Coronary artery (tissue), 2 donors: ENCODE measurements around the gene ATAD3A.
A peak's percentile ranks its signal among the peaks of the same experiment; 100 is the strongest.

Experiments used
- DNase-seq: peaks from one replicate; pipeline ENCODE4 v3.0.0-alpha.2; 2017; ENCODE audit warnings: low spot score
- H3K27ac ChIP-seq, 2 donors: fragments of 200-600 bp; sonication (generic); one replicate each; pipeline ENCODE4 v1.5.1; 2016 to 2019
- H3K4me3 ChIP-seq: fragments of 200-600 bp; sonication (generic); 2 replicates; pipeline ENCODE4 v1.5.1; 2016; ENCODE audit warnings: mild to moderate bottlenecking, moderate library complexity
- TF ChIP-seq, protein P1 (sequence below): fragments of 200-600 bp; sonication (generic); IDR thresholded peaks from one replicate; pipeline ENCODE4 v1.5.1; 2019; ENCODE audit warnings: antibody characterized with exemption

The ATAD3A gene

GRCh38 chr1:1536938-1537546, 25.1 kb downstream of the ATAD3A start:
- no peak overlapping the region for H3K4me3 ChIP-seq
- no peak overlapping the region for H3K27ac ChIP-seq
- no peak for DNase-seq
- TF ChIP-seq, protein P1, sequence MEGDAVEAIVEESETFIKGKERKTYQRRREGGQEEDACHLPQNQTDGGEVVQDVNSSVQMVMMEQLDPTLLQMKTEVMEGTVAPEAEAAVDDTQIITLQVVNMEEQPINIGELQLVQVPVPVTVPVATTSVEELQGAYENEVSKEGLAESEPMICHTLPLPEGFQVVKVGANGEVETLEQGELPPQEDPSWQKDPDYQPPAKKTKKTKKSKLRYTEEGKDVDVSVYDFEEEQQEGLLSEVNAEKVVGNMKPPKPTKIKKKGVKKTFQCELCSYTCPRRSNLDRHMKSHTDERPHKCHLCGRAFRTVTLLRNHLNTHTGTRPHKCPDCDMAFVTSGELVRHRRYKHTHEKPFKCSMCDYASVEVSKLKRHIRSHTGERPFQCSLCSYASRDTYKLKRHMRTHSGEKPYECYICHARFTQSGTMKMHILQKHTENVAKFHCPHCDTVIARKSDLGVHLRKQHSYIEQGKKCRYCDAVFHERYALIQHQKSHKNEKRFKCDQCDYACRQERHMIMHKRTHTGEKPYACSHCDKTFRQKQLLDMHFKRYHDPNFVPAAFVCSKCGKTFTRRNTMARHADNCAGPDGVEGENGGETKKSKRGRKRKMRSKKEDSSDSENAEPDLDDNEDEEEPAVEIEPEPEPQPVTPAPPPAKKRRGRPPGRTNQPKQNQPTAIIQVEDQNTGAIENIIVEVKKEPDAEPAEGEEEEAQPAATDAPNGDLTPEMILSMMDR = no peak

DNA sequence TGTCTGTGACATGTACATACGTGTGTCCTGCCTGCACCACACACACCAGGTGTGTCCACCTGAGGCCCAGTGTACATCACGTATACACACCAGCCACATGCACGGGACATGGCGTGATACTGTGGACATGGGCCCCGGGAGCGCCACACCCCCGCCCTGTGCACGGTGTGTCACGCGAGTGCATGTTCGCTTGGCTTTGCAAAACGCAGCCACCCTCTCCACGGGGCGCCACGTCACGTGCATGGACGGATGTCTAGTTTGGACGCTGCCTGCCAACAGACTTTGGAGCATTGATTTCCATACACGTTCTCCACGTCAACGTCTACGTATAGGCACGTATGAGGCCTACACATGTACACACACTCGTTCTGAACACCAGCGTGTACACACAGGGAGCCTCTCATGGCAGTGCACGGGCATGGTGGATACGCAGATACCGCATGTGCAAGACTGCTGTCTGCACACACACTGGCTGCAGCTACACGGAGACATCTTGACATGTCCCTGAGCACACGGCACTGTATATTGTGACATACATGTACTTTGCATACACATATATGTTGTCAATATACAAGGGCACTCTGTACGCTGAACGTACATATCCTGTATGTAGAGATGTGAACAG, 25.8 kb downstream of the ATAD3A start:
- no peak overlapping the region for H3K27ac ChIP-seq
- TF ChIP-seq, protein P1 = no peak
- no peak overlapping the region for H3K4me3 ChIP-seq
- DNase-seq = no peak

GRCh38 chr1:1538334-1538733, 26.4 kb downstream of the ATAD3A start:
- DNase-seq = no peak
- TF ChIP-seq, protein P1 = no peak
- Histone ChIP-seq H3K27ac (no peak overlapping the region), H3K4me3 (no peak overlapping the region)

- H3K27ac ChIP-seq = peak overlapping the region in 1 of 2 donors; percentile 83
- peak overlapping the region; percentile 91 for H3K4me3 ChIP-seq
- DNase-seq = no peak
- TF ChIP-seq, protein P1 = no peak
Observed at GRCh38 chr1:1538989-1539309, 27.0 kb downstream of the ATAD3A start.

DNA sequence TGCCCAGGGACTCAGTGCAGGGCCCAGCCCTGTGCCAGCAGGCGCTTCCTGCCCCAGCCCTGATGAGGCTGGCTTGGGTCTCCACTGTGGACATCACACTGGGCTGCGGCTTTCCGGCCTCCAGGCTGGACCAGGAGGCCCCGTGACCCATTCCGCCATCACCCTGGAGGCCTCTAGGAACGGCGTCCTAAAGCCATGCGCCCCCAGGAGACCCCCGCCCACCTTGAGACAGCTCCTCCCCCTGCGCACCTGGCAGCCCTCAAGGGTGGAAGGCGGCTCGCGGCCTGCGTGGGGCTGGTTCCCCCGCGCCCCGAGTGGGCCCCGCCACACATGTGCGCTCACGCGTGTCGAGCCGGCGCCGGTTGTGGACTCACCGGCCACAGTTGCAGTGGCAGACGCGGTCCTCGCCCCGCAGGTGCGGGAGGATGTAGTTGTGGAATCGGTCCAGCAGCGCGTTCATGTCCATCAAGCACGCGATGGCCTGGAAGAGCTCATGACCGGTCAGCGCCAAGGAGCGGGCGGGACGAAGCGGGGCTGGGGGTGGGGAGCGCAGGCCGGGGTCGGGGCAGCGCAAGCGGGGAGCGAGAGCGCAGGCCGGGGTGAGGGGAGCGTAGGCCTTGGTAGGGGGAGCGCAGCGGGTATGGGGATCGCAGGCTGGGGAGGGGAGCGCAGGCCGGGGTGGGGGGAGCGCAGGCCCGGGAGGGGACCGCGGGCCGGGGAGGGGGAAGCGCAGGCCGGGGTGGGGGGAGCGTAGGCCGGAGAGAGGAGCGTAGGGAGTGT, 27.5 kb downstream of the ATAD3A start:
- DNase-seq = no peak
- peak overlapping the region; percentile 91 for H3K4me3 ChIP-seq
- TF ChIP-seq, protein P1 = no peak
- H3K27ac ChIP-seq = peak overlapping the region; percentile 45 to 83

DNA sequence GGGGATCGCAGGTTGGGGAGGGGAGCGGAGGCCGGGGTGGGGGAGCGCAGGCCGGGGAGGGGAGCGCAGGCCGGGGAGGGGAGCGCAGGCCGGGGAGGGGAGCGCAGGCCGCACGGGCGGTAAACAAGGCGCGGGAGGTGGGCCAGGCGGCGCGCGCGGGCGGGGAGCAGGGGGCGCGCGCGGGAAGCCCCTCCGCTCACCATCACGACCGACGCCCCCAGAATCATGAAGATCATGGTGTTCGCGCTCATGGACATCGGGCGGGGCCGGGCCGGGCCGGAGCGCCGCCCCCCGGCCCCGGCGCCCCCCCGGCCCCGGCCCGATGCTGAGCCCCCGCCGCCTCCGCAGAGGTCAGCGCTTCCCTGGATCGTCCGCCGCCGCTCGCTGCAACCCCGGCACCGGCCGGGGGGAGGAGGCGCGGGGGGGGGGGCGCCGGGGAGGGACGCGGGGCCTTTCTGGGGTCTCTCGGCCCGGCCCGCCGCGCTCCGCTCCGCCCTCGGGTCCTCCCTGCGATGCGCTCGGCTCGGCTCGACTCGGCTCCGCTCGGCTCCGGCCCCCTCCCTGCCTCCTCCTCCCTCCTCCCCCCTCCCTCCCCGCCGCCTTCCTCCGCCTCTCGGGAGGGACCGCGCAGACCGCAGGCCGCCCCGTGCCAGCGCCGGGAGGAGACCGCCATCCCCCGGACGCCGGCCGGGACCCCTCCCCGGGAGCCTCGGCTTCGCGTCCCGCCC, 28.3 kb downstream of the ATAD3A start, which contains the start of gene TMEM240:
TMEM240 (minus strand) TSS at position 535 of the 728 bp plus-strand sequence; CDS start at position 257, 278 bp downstream.
- DNase-seq = peak; percentile 83
- TF ChIP-seq, protein P1 = no peak
- peak within 1 kb of the TSS; percentile 45 to 83 for H3K27ac ChIP-seq
- peak within 1 kb of the TSS; percentile 91 for H3K4me3 ChIP-seq
